ENCODE measurements around the gene PHF2. TPM values are rescaled to one million over a fixed set of nuclear protein-coding genes. Genes with fewer than 3 reads are reported as not detected.

PHF2 gene
- total and polyA plus RNA-seq, 2 of the 4 experiments (the other 2 are of a cell fraction) = 5.9 to 9.5 TPM

DNA sequence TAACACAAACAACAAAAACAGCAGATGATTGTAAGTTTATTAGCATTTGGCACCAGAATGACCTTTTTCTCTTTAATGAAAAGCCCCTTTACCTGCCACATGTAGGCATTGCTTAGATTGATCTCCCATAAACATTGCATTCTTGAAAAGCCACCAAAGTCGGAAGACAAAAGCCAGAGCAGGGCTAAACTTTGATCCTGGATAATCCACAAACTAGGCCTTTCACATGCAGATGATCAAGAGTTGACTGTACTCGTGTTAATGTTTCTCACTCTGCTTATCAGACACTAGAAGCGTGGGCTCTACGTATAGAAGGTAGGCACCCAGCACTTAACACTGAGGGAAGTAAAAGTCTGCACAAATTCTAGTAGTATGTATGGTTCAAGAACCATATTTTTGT is 21.0 kb upstream of the PHF2 start:
- H3K27ac ChIP-seq (ENCODE audit: insufficient read depth, low read length) = no peak overlapping the region
- no peak overlapping the region for H3K23ac ChIP-seq (ENCODE audit: low read depth, low read length)
- ChIA-PET POLR2A (ENCODE audit: unreplicated experiment) (no interaction called here), CTCF (interaction anchor here (2.3 kb wide), 1 partner anchor 11 kb away, joined by 9 read pairs; no protein-coding TSS in a partner anchor)
- H4K5ac ChIP-seq (ENCODE audit: low read depth, low read length) = no peak overlapping the region
- no peak overlapping the region for H3K4ac ChIP-seq (ENCODE audit: low read depth, low read length)
- TF ChIP-seq NFE2L2 (IDR thresholded peaks at IDR 0.05; ENCODE audit: low read depth, low read length) (no peak), POLR2A (IDR thresholded peaks at IDR 0.05; ENCODE audit: low read depth, low read length) (no peak), FOS (IDR thresholded peaks at IDR 0.05; ENCODE audit: low read depth, low read length) (no peak), RFX5 (IDR thresholded peaks at IDR 0.05; ENCODE audit: low read depth, low read length) (no peak), CHD1 (IDR thresholded peaks at IDR 0.05; ENCODE audit: low read depth, low read length) (no peak), MAZ (IDR thresholded peaks at IDR 0.05; ENCODE audit: borderline replicate concordance, low read depth, low read length) (no peak), CEBPB (IDR thresholded peaks at IDR 0.05; ENCODE audit: low read depth, low read length) (no peak), RAD21 (IDR thresholded peaks at IDR 0.05; ENCODE audit: low read length) (no peak), USF2 (IDR thresholded peaks at IDR 0.05; ENCODE audit: low read depth, low read length) (no peak), BHLHE40 (IDR thresholded peaks at IDR 0.05; ENCODE audit: low read depth, low read length) (no peak), RCOR1 (IDR thresholded peaks at IDR 0.05; ENCODE audit: insufficient replicate concordance, low read length) (no peak)
- TF ChIP-seq, protein P1, sequence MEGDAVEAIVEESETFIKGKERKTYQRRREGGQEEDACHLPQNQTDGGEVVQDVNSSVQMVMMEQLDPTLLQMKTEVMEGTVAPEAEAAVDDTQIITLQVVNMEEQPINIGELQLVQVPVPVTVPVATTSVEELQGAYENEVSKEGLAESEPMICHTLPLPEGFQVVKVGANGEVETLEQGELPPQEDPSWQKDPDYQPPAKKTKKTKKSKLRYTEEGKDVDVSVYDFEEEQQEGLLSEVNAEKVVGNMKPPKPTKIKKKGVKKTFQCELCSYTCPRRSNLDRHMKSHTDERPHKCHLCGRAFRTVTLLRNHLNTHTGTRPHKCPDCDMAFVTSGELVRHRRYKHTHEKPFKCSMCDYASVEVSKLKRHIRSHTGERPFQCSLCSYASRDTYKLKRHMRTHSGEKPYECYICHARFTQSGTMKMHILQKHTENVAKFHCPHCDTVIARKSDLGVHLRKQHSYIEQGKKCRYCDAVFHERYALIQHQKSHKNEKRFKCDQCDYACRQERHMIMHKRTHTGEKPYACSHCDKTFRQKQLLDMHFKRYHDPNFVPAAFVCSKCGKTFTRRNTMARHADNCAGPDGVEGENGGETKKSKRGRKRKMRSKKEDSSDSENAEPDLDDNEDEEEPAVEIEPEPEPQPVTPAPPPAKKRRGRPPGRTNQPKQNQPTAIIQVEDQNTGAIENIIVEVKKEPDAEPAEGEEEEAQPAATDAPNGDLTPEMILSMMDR (conservative IDR thresholded peaks at IDR 0.05; ENCODE audit: low read depth, low read length) = no peak
- TF ChIP-seq, protein P2, sequence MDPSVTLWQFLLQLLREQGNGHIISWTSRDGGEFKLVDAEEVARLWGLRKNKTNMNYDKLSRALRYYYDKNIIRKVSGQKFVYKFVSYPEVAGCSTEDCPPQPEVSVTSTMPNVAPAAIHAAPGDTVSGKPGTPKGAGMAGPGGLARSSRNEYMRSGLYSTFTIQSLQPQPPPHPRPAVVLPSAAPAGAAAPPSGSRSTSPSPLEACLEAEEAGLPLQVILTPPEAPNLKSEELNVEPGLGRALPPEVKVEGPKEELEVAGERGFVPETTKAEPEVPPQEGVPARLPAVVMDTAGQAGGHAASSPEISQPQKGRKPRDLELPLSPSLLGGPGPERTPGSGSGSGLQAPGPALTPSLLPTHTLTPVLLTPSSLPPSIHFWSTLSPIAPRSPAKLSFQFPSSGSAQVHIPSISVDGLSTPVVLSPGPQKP (IDR thresholded peaks at IDR 0.05; ENCODE audit: borderline replicate concordance, low read depth, low read length) = no peak
- H2BK120ac ChIP-seq (ENCODE audit: low read depth, low read length) = no peak overlapping the region
- H2BK20ac ChIP-seq (ENCODE audit: low read depth, low read length) = no peak overlapping the region
- H3K9me1 ChIP-seq (ENCODE audit: insufficient read depth, low read length) = no peaks in the 10 kb centered on the region
- peaks cover 3 to 7% of the 10 kb centered on the region in 2 experiments; a peak in 3 of 4 replicates for H3K79me1 ChIP-seq (ENCODE audit: low read depth in 1 of 2, low read length in 2 of 2)
- no peak overlapping the region for H3K4me3 ChIP-seq (ENCODE audit: insufficient read depth, low read depth, low read length)
- no peak overlapping the region for H4K91ac ChIP-seq (ENCODE audit: insufficient read depth, low read depth, low read length)
- intact Hi-C loops (cut with micrococcal nuclease) (no loop called here), dilution Hi-C loops (cut with HindIII; ENCODE audit: low sequenced_read_pairs, unreplicated experiment) (no loop called here), in situ Hi-C loops (cut with MboI; ENCODE audit: low sequenced_read_pairs) (loop anchor here (25.0 kb wide), 1 partner anchor 443 kb away; no protein-coding TSS in a partner anchor)
- H3K36me3 ChIP-seq (ENCODE audit: control insufficient read depth, insufficient read depth, low read length) = peaks cover 42% of the 10 kb centered on the region
- H4K20me1 ChIP-seq (ENCODE audit: insufficient read depth, low read length) = no peaks in the 10 kb centered on the region
- no peak overlapping the region for H4K8ac ChIP-seq (ENCODE audit: low read depth in 2 of 2, low read length in 2 of 2)
- no peak overlapping the region for H3K14ac ChIP-seq (replicated peaks; ENCODE audit: low read depth, low read length)
- H3K4me2 ChIP-seq (ENCODE audit: low read depth, low read length) = no peak overlapping the region
- whole genome bisulfite sequencing, 2 experiments (ENCODE audit: extremely low coverage in 2 of 2, insufficient read length in 1 of 2) = no CpG with 5 or more reads among the region's 4 CpGs
- no peak overlapping the region for H2AFZ ChIP-seq (replicated peaks; ENCODE audit: low read length, poor library complexity)
- H3K56ac ChIP-seq (ENCODE audit: extremely low read depth, insufficient read depth, low read length) = no peak overlapping the region
- H3K18ac ChIP-seq (ENCODE audit: low read depth, low read length) = no peak overlapping the region
- H3K4me1 ChIP-seq (ENCODE audit: control insufficient read depth, insufficient read depth, low read length) = no peaks in the 10 kb centered on the region
- no peak overlapping the region for H2AK5ac ChIP-seq (ENCODE audit: low read depth, low read length)
- no peak overlapping the region for H3K9ac ChIP-seq (ENCODE audit: low read depth, low read length)
- no peaks in the 10 kb centered on the region for H3K9me3 ChIP-seq (ENCODE audit: control insufficient read depth, insufficient read depth, low read length)
- no TSS peak for BruUV-seq (replicated peaks)
- no peak overlapping the region for H2AK9ac ChIP-seq (replicated peaks; ENCODE audit: low read depth, low read length, poor library complexity)
- no peaks in the 10 kb centered on the region for H3K27me3 ChIP-seq (ENCODE audit: control insufficient read depth, insufficient read depth, low read length)
- no peak for DNase-seq
- no peak for ATAC-seq (ENCODE audit: low read depth)
- no peak overlapping the region for H2BK5ac ChIP-seq (ENCODE audit: low read depth, low read length, poor library complexity, severe bottlenecking)
- no peak overlapping the region for H2BK15ac ChIP-seq (ENCODE audit: low read depth, low read length)
